GM19467 (cell line): ENCODE data around the gene PPP1R7.

Experiments
- ATAC-seq: cut with Tn5 transposase; IDR thresholded peaks from one replicate; pipeline ENCODE4 v1.9.1; 2021; ENCODE audit warnings: mild to moderate bottlenecking, moderate library complexity; ENCODE audit not compliant: unreplicated experiment

PPP1R7 gene

DNA sequence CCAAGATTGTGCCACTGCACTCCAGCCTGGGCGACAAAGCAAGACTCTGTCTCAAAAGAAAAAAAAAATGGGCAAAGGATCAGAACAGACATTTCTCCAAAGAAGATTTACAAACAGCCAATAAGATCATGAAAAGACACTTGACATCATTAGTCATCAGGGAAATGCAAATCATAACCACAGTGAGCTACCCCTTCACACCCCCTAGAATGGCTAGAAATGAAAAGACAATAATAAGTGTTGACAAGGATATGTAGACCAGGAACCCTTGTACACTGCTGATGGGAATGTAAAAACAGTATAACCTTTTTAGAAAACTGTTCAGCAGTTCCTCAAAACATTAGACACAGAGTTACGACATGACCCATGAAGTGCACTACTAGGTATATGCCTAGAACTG, 29.8 kb upstream of the PPP1R7 start:
- no peak for ATAC-seq

DNA sequence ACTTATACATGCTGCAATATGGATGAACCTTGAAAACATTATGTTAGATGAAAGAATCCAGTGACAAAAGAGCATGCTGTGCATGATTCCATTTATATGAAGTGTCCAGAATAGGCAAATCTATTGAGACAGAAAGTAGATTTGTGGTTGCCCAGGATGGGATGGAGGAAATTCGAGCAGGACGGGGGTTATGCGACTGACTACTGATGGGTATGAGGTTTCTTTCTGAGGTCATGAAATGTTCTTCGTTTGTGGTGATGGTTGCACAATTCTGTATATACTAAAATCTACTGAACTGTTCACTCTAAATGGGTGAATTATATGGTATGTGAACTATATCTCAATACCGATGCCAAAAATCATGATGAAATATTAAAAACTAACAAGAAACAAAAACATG, 29.3 kb upstream of the PPP1R7 start:
- no peak for ATAC-seq

DNA sequence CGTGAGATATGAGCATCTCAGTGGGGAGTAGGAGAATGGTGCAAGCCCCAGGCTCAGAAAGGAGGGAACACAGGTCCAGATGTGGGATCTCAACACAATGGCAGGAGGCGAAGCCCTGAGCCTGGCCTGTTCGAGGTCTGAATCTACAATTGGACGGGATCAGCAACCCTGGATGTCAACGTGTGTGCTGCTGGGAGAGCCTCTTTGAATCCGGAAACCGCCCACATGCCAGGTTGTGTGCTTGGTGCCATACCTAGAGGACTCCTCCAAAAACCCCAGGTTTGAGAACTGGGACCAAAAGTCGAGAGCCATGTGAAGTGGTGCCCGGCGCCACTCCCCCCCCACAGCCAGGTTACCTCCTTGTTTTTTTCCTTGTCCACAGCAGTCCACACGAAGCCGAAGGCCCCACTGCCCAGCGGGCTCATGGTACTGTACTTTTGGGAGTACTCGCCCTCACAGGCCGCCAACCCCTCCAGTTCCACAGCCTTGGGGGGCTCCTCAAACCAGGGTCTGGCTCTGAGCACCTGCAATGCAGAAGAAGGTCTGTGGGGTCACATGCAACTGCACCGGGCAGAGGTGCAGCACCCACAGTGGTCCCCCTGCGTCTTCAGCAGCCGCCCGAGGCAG, 27.8 kb upstream of the PPP1R7 start:
- no peak for ATAC-seq

DNA sequence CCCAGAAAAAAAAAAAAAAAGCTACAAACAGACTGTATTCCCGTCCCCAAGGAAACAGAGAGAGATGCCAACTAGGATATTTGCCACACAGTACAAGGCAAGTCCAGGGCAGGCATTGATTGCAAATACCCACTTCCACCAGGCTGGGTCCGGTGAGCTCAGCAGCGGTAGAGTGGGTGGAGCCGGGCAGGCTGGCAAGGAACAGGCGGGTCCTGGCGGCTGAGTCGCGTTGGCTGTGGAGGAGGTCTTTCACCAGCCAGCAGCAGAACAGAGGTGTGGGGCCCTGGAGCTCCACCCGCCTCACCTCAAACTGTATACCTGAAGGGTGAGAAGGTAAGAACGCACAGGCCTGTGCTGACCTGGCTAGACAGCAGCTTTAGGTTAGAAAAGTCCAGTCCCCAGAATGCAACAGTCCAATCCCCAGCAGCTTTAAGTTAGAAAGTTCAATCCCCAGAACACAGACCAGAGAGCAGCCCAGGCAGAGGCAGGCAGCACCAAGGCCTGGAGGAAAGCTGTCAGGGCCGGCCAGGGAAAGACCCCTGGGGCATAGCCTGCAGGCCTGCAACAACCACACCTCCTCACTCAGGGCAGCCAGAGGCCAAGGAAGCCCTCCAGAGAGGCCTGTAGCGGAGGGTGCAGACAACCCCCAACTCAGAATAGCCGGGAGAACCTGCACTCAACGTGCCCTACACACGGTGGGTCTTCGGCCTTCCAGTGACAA, 26.3 kb upstream of the PPP1R7 start:
- no peak for ATAC-seq

DNA sequence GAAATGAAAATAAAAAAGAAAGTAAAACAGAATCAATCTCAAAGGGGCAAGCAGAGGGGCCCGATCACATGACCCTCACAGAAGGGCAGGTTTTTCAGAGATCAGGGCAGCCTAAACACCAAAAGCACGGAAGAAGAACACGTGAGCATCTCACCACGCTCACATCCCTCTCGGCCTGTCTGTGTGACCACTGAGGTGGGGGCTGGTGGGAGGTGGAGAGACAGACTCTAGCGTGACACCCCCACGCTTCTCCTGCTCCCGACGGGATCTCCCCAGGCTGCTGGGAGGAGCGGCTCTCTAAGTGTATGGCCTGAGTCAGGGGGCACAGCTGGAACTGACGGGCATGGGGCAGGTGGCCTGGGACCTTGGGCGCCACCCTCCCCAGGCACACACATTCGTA, 24.6 kb upstream of the PPP1R7 start:
- no peak for ATAC-seq

DNA sequence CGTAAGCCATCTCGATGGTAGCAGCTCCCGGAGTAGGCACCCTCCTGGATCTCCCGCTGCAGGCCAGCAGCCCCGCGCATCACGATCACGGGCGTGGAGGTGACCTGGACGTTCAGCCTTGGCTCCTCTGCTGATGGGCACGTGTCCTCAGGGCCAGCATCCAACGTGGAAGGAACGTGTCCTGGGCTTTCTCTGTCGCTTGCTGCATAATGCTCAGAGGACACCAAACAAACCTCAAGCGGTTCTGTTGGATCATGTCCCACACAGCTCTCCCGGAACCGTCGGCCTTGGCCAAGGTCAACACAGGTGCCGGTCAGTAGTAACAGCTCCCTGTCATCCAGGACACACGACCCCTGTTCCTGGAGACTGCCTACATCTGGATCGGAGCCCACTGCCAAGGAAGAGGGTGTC, 24.1 kb upstream of the PPP1R7 start:
- no peak for ATAC-seq

DNA sequence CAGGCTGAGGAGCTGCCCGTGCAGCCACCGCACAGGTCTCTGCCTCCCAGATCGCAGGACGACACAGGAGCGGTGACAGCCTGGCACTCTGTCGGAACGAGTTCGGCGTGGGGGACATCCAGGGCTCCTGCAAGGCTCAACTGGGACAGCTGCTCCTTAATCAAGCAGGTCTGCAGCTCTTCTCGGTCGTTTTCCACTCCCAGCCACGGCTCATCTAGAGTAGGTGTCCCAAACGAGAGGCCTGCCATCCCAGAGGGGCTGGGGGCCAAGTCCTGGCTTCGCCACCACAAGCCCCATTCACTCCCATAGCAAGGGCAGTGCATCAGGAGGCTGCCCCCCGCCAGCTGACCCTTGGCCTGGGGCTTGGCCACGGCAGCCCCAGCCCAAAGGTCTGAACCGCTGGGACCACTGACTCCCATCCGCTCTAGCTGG, 23.5 kb upstream of the PPP1R7 start:
- ATAC-seq, result no peak

DNA sequence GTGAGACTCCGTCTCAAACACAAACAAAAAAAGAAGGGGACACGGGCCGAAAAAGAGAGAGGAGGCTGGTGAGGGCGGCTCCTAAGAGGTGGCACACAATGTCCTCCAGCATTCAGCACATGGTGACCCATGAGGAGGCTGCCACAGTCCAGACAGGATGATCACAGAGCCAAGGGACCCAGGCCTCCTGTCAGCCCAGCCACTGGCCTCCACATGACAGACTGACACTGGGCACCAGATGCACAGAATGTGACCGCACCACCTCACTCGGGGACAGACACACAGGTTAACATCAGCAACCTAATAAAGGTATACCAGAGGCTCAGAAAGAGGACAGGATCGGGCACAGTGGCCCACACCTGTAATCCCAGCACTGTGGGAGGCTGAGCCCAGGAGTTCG, 22.0 kb upstream of the PPP1R7 start:
- ATAC-seq, result no peak

DNA sequence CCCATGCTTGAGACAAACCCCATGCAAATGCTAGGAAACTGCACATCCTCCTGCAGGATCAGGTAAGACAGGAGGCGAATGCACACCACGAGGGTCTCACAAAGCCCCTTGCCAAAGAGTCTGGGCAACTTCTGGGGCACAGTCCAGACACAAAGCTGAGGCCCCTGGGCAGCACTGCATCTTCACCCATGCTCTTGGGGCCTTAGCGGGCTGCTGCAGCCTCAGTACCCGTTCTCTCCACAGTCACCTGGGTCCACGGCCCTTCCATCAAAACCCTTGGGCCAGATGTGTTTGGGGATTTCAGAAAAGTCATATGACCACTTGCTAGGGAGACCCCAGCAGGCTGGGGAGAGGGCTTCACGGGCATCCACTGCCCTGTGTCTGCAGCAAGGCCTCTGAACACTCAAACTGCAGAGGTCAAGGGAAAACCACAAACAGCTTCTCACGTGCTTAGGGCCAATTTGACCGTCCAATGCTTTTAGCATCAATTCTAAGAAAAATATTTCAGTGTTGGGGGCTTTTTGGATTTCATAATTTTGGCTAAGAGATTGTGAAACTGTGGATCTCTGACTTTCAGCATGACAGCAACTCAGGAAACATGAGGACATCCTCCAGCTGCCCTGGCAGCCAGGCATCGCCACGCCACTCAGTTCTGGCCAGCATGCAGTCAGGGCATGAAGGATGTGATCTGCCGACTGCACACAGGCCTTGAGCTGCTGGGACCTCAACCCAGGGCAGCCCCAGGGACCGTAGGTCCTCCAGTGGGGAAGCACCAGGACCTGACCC, 21.0 kb upstream of the PPP1R7 start:
- ATAC-seq, result no peak

DNA sequence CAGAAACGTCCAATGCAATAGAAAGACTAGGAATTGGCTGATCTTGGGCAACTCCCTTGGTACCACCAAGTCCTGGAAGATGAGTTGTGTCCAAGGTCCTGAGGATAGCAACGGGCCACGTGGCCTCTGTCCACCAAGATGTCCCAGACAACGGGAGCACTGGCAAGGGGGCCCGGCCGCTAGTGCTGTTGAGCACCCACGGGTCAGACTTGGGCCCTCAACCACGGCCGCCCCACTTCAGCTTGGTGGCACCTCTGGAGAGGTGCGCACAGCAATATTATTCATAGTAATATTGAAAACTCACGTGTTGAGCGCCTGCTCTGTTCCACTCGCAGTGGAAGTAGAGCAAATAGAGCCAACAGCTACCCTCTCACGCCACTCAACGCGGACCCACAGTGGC, 20.0 kb upstream of the PPP1R7 start:
- no peak for ATAC-seq

DNA sequence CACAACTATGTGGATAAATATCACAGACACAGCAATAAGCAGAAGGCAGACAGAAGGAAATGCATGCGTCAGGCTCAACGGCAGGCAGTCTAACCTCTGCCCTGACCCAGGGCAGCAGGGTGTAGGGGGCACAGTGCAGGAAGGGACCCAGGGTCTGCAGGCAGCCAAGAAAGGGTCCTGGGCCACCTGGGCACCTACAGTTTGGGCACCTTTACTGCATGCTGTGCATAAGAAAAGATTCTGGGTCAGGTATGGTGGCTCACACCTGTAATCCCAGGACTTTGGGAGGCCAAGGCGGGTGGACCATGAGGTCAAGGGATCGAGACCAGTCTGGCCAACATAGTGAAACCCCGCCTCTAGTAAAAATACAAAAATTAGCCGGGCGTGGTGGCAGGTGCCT, 18.7 kb upstream of the PPP1R7 start:
- no peak for ATAC-seq

DNA sequence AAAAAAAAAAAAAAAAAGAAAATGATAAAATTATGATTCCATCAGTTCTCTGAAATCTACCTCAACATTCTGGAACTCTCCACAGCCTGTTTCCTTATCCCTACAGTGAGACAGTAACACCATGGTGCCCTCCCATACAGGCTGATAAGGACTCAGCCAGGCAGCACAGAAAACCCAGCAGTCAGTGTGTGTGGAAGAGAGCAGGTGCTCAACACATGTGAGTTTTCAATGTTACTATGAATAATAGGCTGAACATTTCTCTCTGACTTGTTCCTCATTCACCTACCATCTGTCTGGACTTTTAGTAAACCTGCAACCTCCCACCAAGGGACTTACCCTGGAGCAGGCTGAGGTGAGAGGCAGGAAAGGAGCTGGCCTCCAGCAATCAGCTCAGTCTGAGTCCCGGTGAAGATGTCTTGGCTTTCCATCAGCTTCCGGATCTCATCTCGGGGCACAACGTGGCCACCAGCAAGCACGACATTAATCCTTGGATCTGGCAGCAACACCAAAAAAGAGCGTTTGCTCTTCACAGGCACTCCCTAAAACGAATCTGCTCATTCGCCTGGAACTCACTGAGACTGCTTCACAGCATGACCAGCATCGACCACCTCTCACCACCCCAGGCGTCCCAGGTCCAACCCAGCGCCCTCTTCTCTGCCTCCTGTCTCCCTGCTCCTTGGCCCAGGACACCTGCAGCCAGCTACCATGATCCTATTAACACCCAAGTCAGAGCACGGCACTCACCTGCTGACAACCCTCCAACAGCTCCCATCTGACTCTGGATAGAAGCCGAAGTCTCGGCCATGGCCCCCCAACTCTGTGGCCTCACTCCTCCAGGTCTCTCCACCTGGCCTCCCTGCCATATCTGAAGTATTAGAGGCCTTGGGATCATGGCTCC, 17.5 kb upstream of the PPP1R7 start:
- no peak for ATAC-seq

DNA sequence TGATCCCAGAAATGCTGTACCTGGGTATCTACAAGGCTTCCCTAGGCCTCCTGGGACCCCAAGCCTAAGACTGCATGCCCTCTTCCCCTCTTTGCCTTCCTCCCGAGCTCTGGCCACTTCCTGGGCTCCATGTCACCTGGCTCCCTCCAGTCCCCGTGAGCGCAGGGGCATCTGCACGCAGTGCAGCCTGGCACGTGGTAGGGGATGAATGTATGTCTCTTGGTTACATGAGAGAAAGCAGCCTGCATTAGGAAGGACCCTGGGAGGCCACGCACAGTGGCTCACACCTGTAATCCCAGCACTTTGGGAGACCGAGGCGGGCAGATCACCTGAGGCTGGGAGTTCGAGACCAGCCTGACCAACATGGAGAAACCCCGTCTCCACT, 16.8 kb upstream of the PPP1R7 start:
- ATAC-seq, result no peak

DNA sequence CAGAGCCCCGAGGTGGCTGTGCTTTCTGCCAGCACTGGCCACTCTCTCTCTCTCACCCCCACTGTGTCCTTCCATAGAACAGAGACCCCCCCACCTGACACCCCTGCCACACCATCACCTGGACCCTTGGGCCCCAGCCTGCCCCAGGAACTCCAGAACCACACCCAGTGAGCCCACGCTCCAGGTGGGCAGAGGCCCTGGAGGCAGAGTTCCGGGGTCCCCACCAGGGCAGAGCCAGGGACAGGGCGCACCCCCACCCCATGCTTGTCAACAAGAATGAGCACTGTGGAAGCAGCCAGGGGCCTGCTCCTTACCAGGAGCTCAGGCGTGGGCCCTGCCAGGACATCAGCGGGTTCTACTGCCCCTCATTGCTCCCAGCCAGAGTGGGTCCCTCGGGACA, 15.6 kb upstream of the PPP1R7 start:
- ATAC-seq, result no peak

DNA sequence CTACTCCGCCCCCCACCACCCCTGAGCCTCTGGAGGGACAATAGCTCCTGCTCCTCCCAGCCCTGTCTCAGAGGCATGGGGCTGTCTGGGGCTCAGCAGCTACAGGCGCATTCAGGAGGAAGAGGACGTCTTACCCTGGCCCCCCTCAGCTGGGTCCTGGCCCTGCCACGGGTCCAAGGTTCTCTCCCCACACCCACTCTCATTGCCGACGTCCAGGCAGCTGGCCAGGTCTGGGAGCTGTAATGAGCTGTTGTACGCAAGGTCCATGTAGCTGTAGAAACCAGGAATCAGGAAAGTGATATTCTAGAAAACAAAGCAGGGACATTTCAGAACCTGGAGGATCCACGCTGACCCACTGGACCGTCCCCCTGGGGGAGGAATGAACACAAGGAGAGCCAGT, 14.5 kb upstream of the PPP1R7 start:
- ATAC-seq, result no peak

DNA sequence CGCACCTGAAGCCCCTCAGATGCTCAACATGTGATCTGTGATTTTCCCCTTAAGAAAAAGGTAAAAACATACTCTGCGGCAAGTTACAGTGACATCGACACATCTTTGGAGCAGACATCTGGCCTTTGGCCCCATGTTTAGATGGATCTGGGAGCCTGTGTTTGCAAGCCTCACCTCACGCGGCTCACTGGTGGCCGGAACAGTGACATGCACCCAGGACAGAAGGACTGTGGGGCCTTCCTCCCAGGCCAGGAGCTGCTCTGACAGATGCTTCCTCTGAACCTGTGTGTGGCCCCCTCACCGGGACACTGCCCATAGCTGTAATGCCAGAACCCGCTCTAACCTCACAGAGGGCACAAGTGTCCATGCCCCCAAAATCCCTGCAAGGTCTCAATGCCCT, 14.1 kb upstream of the PPP1R7 start:
- no peak for ATAC-seq

DNA sequence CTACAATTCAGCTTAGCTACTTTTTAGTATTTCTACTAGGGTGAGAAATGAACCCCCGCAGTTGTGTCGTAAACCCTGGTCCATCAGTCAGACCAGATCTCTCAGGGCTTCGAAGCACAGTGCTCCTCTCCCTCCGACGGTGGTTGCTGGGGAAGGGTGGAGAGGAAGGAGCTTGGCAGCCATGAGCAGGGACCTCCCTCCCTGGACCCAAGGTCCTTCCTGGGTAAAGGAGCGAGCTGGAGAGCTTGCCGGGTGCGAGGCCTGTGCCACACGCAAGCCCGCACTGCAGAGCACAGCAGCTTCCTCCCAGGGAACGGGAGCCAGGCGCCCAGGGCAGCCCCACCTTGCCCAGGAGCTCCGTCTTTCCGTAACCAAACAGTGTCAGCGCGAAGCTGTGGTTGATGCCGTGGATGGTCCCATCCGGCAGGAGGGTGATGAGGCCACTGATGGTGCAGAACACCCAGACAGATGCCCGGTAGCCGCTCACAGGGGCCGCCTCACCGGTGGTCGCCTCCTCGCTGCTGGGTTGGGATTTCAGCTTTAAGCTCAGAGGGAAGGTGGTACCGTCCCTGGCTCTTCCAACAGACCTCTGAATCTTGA, 13.5 kb upstream of the PPP1R7 start:
- ATAC-seq, result no peak

DNA sequence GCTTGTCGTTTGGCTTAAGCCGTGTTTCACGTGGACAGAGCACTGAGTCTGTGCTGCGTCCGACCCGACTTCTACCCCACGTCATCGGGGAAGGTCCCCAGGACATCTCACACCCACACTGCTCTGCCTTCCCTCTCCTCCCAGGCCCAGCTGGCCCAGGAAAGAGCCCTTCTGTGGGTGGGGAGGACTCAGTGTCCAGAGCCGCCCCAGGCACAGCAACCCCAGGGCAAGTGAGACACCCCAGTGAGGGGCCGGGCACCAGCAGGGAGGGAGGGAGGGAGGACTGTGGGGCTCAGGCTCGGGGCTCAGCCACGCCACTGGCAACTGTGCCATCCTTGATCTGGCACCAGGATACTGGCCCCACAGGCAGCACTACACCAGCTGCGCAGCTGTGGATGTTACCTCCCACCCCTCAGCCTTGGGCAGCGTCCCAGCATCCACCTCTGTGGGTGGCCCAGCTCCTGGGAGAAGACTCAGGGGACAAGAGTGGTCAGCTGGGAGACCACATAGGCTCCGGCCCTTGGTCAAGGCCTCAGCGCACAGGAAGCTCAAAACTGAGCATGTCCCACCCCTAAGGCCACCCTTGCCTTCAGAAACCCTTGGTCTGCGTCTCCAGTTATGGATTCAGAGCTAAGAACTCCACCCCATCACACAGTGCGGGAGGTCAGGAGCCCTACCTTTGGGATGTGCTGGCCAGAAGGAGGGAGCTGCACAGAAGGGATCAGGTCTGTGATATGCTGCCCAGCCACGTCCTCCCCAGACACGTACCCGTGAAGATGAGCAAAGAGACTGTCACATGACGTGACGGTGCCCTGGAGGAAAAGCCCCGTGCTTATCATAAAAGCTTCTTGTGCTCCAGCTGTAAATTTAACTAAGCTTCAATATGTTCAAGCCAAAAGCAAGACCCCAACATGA, 12.7 kb upstream of the PPP1R7 start:
- no peak for ATAC-seq

DNA sequence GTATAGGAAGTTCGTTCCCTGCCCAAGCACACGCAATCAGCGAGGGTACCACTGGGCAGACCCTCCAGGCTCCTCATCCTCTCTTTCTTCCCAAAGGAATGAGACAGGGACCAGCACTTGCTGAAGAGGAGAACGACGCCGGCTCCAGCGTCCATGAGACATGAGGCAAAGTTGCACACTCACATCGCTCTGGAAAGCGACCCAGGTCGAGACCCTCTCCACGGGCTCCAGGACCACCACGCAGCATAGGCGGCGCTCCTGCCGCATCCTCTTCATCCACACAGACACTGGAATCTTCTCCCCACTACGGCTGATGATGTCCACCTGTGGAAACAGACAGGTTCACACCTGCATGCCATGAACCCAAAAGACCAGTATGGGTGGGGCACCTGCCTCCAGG, 11.8 kb upstream of the PPP1R7 start:
- no peak for ATAC-seq
